ENCODE measurements around the gene BTBD19. TPM values are rescaled to one million over a fixed set of nuclear protein-coding genes. Genes with fewer than 3 reads are reported as not detected.
"Not testable (repeated sequence)": the region's sequence is repeated elsewhere in the genome, so short reads cannot be mapped to it uniquely, and the experiment has no call there.

Gene BTBD19
- total RNA-seq, 2 donors from 2014 or later, result 2.4 to 2.9 TPM

GRCh38 chr1:44820328-44821239 is 12.3 kb downstream of the BTBD19 start:
- intact Hi-C loops (cut with DNase I, micrococcal nuclease), result no loop called here
- DNase-seq (peak in 1 of 2 donors; percentile 32), ATAC-seq (peak; percentile 12)

- DNase-seq, result no peak
- intact Hi-C loops (cut with DNase I, micrococcal nuclease), result no loop called here
- no peak for ATAC-seq
Observed at GRCh38 chr1:44821240-44821715, 13.0 kb downstream of the BTBD19 start.

- no peak for DNase-seq
- intact Hi-C loops (cut with DNase I, micrococcal nuclease), result no loop called here
- ATAC-seq, result no peak
Observed at GRCh38 chr1:44822131-44822701, 13.9 kb downstream of the BTBD19 start.

GRCh38 chr1:44822981-44823451 is 14.7 kb downstream of the BTBD19 start:
- DNase-seq, result peak in 1 of 2 donors; percentile 19
- ATAC-seq, result no peak
- intact Hi-C loops (cut with DNase I, micrococcal nuclease), result no loop called here

GRCh38 chr1:44824392-44824791 is 16.1 kb downstream of the BTBD19 start:
- intact Hi-C loops (cut with DNase I, micrococcal nuclease), result not testable (repeated sequence)

GRCh38 chr1:44826375-44827196 is 18.3 kb downstream of the BTBD19 start:
- DNase-seq, result peak; percentile 27 to 62
- intact Hi-C loops (cut with DNase I, micrococcal nuclease), result no loop called here
- ATAC-seq, result peak; percentile 51

More at GRCh38 chr1:44824392-44824791, 16.1 kb downstream of the BTBD19 start:
- DNase-seq, ATAC-seq: not testable (repeated sequence)

GRCh38 chr1:44827197-44828002 is 19.1 kb downstream of the BTBD19 start:
- ATAC-seq, result no peak
- DNase-seq, result no peak
- intact Hi-C loops (cut with DNase I, micrococcal nuclease), result no loop called here

- ATAC-seq, result no peak
- intact Hi-C loops (cut with DNase I, micrococcal nuclease), result no loop called here
- peak in 1 of 2 donors; percentile 14 for DNase-seq
Observed at GRCh38 chr1:44828003-44828651, 19.8 kb downstream of the BTBD19 start.

GRCh38 chr1:44828841-44829440 is 20.6 kb downstream of the BTBD19 start:
- intact Hi-C loops (cut with DNase I, micrococcal nuclease), result no loop called here
- ATAC-seq, result no peak
- no peak for DNase-seq

GRCh38 chr1:44829506-44830384 is 21.4 kb downstream of the BTBD19 start:
- intact Hi-C loops (cut with DNase I, micrococcal nuclease), result loop anchor here in 1 of 2 donors (10.0 kb wide), 1 partner anchor 45 kb away; the partner anchor contains the start of gene BEST4
- no peak for DNase-seq
- no peak for ATAC-seq

GRCh38 chr1:44830900-44831304 is 22.6 kb downstream of the BTBD19 start:
- ATAC-seq, result no peak
- DNase-seq, result no peak
- intact Hi-C loops (cut with DNase I, micrococcal nuclease), result loop anchor here in 1 of 2 donors (10.0 kb wide), 1 partner anchor 46 kb away; the partner anchor contains the start of gene BEST4

- ATAC-seq (no peak), DNase-seq (no peak)
- intact Hi-C loops (cut with DNase I, micrococcal nuclease), result loop anchor here in 1 of 2 donors (10.0 kb wide), 1 partner anchor 47 kb away; the partner anchor contains the start of gene BEST4
Observed at GRCh38 chr1:44831516-44831915, 23.2 kb downstream of the BTBD19 start.

- no peak for ATAC-seq
- intact Hi-C loops (cut with DNase I, micrococcal nuclease), result loop anchor here in 1 of 2 donors (10.0 kb wide), 1 partner anchor 47 kb away; the partner anchor contains the start of gene BEST4
Observed at GRCh38 chr1:44832056-44832705, 23.9 kb downstream of the BTBD19 start.

GRCh38 chr1:44834328-44834727 is 26.0 kb downstream of the BTBD19 start:
- intact Hi-C loops (cut with DNase I, micrococcal nuclease), result loop anchor here in 1 of 2 donors (10.0 kb wide), 1 partner anchor 50 kb away; the partner anchor contains the start of gene BEST4
- DNase-seq (no peak), ATAC-seq (no peak)

More at GRCh38 chr1:44832056-44832705, 23.9 kb downstream of the BTBD19 start:
- no peak for DNase-seq
